Measurements from ENCODE around the gene IQSEC2. TPM values are rescaled to one million over a fixed set of nuclear protein-coding genes. Genes with fewer than 3 reads are reported as not detected.

The IQSEC2 gene
- 6.3 and 8.4 TPM in 2 replicates for total RNA-seq (2014; rRNA removed; shearing (Covaris generic))
- 13.0 and 16.9 TPM in 2 replicates for polyA plus RNA-seq (2015; cell fraction: cytosol; rRNA removed)
- polyA plus RNA-seq (2015; cell fraction: nucleus; rRNA removed): 14.5 and 18.0 TPM in 2 replicates

GRCh38 chrX:53281321-53281822 is at the start of gene IQSEC2:
Gene IQSEC2, minus strand, starts transcription at chrX:53281584.
- peak; percentile 73 for DNase-seq (ENCODE audit: low read depth, low spot score)
- in situ Hi-C loops (cut with HindIII; ENCODE audit: low pct_unique_long_range_greater_than_20kb, low sequenced_read_pairs): no loop called here

DNA sequence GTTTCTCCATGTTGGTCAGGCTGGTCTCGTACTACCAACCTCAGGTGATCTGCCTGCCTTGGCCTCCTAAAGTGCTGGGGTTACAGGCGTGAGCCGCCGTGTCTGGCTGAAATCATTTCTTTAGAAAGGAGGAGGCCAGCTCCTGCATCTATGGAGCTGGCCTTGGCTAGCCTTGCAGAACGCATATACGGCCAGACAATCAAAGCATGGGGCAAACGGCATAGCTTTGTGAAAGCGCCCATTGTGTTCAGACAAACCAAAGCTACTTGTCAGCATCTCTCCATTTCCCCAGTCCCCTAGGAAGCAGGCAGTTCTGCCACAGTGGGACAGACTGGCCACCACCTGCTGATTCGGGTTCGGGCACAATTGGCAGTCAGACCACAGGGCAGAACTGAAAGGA is 48.9 kb upstream of the IQSEC2 start:
- peak; percentile 22 for DNase-seq (ENCODE audit: low read depth, low spot score)
- in situ Hi-C loops (cut with HindIII; ENCODE audit: low pct_unique_long_range_greater_than_20kb, low sequenced_read_pairs): no loop called here

GRCh38 chrX:53324803-53325202 is 43.4 kb upstream of the IQSEC2 start:
- in situ Hi-C loops (cut with HindIII; ENCODE audit: low pct_unique_long_range_greater_than_20kb, low sequenced_read_pairs): no loop called here

GRCh38 chrX:53324085-53324484 is 42.7 kb upstream of the IQSEC2 start:
- in situ Hi-C loops (cut with HindIII; ENCODE audit: low pct_unique_long_range_greater_than_20kb, low sequenced_read_pairs): no loop called here
- no peak for DNase-seq (ENCODE audit: low read depth, low spot score)

More at GRCh38 chrX:53324803-53325202, 43.4 kb upstream of the IQSEC2 start:
- DNase-seq (ENCODE audit: low read depth, low spot score): no peak

DNA sequence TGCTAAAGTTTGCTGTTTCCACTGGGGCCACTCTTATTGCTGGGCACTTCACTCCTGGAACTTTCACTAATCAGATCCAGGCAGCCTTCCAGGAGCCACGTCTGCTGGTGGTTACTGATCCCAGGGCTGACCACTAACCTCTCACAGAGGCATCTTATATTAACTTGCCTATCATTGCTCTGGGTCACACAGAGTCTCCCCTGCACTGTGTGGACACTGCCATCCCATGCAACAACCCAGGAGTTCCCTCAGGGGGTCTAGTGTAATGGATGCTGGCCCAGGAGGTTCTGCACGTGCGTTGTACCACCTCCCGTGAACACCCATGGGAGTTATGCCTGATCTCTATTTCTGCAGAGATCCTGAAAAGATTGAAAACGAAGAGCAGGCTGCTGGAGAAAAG is 41.8 kb upstream of the IQSEC2 start:
- in situ Hi-C loops (cut with HindIII; ENCODE audit: low pct_unique_long_range_greater_than_20kb, low sequenced_read_pairs): no loop called here
- no peak for DNase-seq (ENCODE audit: low read depth, low spot score)

DNA sequence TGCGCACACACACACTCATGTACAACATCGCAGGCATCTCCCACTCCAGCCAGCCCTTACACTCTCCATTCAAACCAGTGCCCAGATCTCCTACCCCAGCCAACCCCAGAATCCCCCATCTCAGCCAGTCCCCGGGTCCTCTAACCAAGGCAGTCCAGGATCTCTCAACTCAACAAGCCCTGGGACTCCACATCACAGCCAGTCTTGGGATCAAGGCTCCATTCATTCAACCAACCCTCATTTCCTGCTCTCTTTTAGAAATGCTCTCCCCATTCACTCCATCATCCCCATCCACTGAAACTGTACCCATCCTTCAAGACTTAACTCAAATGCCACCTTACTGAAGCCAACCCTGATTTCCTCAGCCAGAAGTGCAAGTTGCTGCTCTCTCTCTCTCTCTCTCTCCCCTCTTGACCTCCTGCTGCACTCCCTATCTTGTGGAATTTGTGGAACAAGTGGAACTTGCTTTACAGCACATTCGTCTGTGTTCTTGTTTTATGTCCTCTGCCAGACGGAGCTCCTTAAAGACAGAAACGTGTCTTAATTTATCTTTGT is 40.6 kb upstream of the IQSEC2 start:
- in situ Hi-C loops (cut with HindIII; ENCODE audit: low pct_unique_long_range_greater_than_20kb, low sequenced_read_pairs): no loop called here
- no peak for DNase-seq (ENCODE audit: low read depth, low spot score)

DNA sequence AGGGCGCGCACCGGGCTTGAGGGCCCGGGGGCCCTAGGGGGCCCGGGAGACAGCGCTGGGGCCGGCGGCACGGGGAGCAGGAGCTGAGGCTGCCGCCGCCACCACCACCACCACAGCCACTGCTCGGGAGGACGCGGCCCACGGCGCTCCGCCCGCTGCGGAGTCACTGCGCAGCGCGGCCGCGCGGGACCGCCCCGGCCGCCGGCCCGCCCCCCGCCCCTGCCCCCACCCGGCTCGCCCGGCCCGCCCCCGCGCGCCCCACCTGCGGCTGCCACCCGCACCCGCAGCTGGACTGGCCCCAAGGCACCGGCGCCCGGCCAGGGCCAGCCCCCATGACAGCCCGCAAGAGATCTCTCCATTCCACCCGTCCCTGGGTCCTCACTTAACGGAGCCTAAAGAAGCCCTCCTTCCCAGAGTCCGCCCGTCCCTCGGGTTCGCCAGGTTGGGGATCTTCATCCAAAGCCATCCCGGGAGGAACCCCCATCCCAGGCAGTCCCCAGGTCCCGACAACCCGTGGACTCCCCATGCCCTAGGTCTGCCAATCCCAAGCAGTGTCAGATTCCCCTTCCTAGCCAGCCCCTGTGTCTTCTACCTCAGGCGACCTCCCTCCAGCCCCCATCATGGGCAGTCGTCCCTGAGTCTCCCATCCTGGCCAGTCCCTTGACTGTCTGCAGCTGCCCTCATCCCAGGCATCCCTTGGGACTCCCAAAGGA is 40.0 kb upstream of the IQSEC2 start:
- no peak for DNase-seq (ENCODE audit: low read depth, low spot score)
- in situ Hi-C loops (cut with HindIII; ENCODE audit: low pct_unique_long_range_greater_than_20kb, low sequenced_read_pairs): no loop called here

- in situ Hi-C loops (cut with HindIII; ENCODE audit: low pct_unique_long_range_greater_than_20kb, low sequenced_read_pairs): no loop called here
- no peak for DNase-seq (ENCODE audit: low read depth, low spot score)
Measured at GRCh38 chrX:53320543-53321229, 39.3 kb upstream of the IQSEC2 start.

DNA sequence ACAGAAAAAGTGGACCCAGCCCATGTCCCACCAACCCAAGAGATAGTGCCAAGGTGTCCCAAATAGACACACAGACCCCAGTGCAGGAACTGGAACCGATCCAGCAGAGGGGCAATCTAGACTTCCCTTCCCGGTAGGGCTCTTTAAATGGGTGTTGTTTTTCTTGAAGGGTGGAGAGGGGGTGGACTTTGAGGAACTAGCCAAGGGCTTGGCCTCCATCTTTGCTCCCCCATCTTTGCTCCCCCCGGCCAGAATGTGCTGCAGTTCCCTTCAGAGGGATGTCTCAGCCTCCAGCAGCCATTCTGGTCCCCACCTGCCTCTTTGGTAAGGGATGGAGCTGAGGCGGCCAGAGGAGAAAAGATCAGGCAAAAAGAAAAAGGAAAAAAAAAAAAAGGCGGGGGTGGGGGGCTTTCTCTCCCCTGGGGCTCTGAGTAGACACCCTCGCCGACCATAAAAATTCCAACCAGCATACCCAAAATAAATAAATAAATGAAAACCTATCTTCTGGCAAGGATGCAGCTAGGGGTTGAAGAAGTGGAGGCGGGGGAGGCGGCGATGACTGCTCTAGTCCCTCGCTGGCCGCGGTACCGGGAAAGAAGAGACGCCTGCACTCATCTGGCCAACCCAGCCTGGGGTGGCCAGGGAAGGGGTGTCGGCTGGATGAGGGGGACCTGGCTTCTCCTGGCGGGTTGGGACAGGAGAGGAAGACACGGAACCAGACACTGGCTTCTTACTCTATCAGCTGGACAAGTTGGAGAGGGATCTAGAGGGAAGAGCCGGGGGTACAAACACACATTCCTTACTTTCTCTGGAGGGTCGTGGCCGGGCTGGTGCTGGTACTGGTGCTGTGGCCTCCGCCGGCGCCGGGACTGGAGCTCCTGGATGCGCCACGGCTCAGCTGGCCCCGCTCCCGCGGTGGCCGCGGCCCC is 38.5 kb upstream of the IQSEC2 start:
- in situ Hi-C loops (cut with HindIII; ENCODE audit: low pct_unique_long_range_greater_than_20kb, low sequenced_read_pairs): no loop called here
- no peak for DNase-seq (ENCODE audit: low read depth, low spot score)

GRCh38 chrX:53318766-53319353 is 37.5 kb upstream of the IQSEC2 start:
- in situ Hi-C loops (cut with HindIII; ENCODE audit: low pct_unique_long_range_greater_than_20kb, low sequenced_read_pairs): no loop called here
- DNase-seq (ENCODE audit: low read depth, low spot score): no peak

- peak; percentile 57 for DNase-seq (ENCODE audit: low read depth, low spot score)
- in situ Hi-C loops (cut with HindIII; ENCODE audit: low pct_unique_long_range_greater_than_20kb, low sequenced_read_pairs): no loop called here
Measured at GRCh38 chrX:53317365-53318069, 36.1 kb upstream of the IQSEC2 start.

DNA sequence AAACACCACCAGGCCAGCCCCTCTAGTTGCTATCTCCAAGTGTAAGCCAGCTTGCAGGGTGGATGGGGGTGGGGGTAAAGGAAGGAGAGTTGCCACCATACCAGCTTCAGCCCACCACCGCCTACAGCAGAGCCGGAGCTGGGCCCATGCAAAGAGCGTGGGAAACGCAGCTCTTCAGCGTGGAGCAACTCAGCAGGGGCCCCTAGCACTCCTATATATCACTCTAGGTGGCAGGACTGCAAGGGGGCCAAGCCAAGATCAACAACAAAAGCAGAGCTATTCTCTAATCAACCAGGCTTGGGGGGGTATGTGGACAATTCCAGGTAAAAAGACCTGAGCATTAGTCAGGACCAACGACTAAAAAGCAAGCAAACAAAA is 35.5 kb upstream of the IQSEC2 start:
- in situ Hi-C loops (cut with HindIII; ENCODE audit: low pct_unique_long_range_greater_than_20kb, low sequenced_read_pairs): no loop called here
- no peak for DNase-seq (ENCODE audit: low read depth, low spot score)

DNA sequence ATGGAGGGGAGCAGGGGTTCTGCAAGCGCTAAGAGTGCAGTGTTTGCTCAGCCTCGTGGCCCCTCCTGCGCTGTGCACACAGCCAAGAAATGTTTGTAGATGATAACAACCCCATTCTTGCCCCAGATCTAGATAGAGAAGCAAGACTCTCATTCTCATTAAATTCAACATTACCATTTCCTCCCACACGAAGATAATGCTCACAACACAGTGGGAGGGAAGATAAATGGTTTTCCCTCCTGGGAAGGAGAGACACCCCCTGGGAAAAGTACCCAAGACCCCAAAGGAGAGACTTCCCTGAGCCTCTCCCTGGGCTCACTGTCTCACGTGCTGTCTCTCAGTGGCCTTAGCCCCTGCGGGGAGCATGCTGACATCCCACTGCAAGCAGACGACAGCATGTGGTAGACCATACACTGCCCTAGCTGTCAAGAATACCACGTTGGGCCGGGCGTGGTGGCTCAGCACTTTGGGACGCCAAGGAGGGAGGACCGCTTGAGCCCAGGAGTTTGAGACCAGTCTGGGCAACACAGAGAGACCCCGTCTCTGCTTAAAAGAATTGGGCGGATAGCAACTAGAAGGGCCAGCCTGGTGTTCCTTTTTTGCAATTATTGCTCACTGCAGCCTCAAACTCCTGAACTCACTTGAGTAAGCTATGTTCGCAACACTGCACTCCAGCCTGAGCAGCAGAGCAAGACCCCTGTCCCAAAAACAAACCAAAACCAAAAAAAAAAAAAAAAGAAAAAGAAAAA is 34.9 kb upstream of the IQSEC2 start:
- in situ Hi-C loops (cut with HindIII; ENCODE audit: low pct_unique_long_range_greater_than_20kb, low sequenced_read_pairs): no loop called here
- no peak for DNase-seq (ENCODE audit: low read depth, low spot score)

DNA sequence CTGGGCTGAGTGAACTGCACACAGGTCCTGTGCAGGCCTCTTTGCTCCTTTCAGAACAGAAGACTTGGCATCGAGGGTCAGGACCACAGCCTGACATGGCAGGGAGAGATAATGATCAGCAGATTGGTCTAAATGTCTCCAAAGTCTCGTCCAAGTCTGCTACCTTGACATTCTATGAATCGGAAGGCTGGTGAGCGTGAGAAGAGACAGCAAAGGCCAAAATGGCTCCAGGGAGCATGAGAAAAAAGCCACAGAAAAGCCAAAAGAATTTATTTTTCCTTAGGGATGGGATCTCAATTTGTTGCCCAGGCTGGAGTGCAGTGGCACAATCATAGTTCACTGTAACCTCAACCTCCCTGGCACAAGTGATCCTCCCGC is 32.3 kb upstream of the IQSEC2 start:
- in situ Hi-C loops (cut with HindIII; ENCODE audit: low pct_unique_long_range_greater_than_20kb, low sequenced_read_pairs): no loop called here
- DNase-seq (ENCODE audit: low read depth, low spot score): no peak

DNA sequence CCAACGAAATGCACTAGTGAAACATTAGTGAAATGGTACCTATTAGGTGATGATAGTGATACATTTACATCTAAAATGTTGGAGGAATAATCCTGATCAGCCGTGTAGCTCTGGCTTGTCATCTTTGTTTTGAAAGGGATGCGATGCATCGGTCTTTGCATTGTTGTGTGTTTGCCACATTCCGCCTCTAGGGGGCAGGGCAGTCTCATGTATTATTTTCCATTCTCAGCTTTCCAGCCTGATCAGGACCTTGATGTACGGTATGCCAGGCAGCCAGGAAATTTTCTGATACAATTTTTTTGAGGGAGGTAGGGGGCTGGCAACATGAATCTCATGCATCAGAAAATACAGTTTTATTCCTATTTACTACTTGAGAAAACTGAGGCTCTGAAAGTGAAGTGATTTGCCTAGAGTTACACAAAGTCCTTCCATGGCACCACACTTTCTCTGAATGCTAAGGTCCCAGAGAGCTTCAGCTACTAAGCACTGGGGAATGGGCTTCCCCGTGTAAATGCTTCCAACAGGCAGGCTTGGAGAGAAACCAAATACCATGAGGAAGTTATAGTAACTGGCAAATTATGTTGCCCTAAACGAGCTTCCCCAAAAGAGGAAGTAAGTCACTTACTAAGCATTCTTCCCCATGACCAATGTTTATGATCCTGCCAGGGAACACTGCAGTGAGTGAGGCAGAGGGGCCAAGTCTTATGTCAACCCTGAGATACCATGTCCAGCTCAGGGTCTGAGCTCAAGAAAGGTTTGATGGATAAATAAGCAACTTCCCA is 31.8 kb upstream of the IQSEC2 start:
- peak; percentile 62 for DNase-seq (ENCODE audit: low read depth, low spot score)
- in situ Hi-C loops (cut with HindIII; ENCODE audit: low pct_unique_long_range_greater_than_20kb, low sequenced_read_pairs): no loop called here
